Colonic mucosa (tissue), 4 donors: Measurements from ENCODE around the gene FBN3. TPM values are rescaled to one million over a fixed set of nuclear protein-coding genes. Genes with fewer than 3 reads are reported as not detected.

Experiments used
- DNase-seq: peaks from one replicate; pipeline ENCODE4 v3.0.0-alpha.2; 2020
- H3K27ac ChIP-seq: fragments of 200-600 bp; one replicate; pipeline ENCODE4 v1.8.0; 2021
- H3K27me3 ChIP-seq: fragments of 200-600 bp; one replicate; pipeline ENCODE4 v1.8.0; 2021
- H3K36me3 ChIP-seq: fragments of 200-600 bp; one replicate; pipeline ENCODE4 v1.8.0; 2021
- H3K4me1 ChIP-seq: fragments of 200-600 bp; one replicate; pipeline ENCODE4 v1.8.0; 2021; ENCODE audit warnings: mild to moderate bottlenecking
- H3K4me3 ChIP-seq: fragments of 200-600 bp; one replicate; pipeline ENCODE4 v1.8.0; 2021
- H3K9ac ChIP-seq, 2 donors: one replicate each; pipeline ENCODE4 v1.7.0; 2013; ENCODE audit warnings: control low read depth in 2 of 2, low read depth in 2 of 2, low read length in 2 of 2
- H3K9me3 ChIP-seq: fragments of 200-600 bp; one replicate; pipeline ENCODE4 v1.8.0; 2021
- CTCF ChIP-seq: fragments of 200-600 bp; IDR thresholded peaks from one replicate; pipeline ENCODE4 v1.8.0; 2022; ENCODE audit warnings: antibody characterized with exemption, mild to moderate bottlenecking
- intact Hi-C: fragments of 100-400 bp; cut with DNase I; formaldehyde crosslinking; loops from one replicate; pipeline ENCODE4 v1.14.1; 2022
- total RNA-seq, 2 donors: library from RNA; stranded (reverse); fragmentation: NEBNext Ultra II Directional in 1 of 2; extraction: Animal tissue kit (Norgen Biotek cat#: 25700) in 1 of 2; gene quantifications; one replicate each; pipeline ENCODE4 v1.2.1, GENCODE V29; 2021
- donor health status: healthy.
- donor health status: DM: no; HTN: no; CAD: no.
- donor health status: DM: no; HTN: no; CAD: no.

FBN3 gene
- total RNA-seq, 2 donors from 2014 or later = 0.05 TPM; not detected in 1

GRCh38 chr19:8129061-8129618 is 20.3 kb downstream of the FBN3 start:
- no peaks in the 10 kb centered on the region for H3K27me3 ChIP-seq
- no peak for DNase-seq
- intact Hi-C loops = no loop called here
- no peaks in the 10 kb centered on the region for H3K9me3 ChIP-seq
- H3K4me3 ChIP-seq = no peak overlapping the region
- no peak overlapping the region for H3K9ac ChIP-seq
- H3K4me1 ChIP-seq = no peaks in the 10 kb centered on the region
- no peak for TF ChIP-seq CTCF
- H3K27ac ChIP-seq = no peak overlapping the region
- H3K36me3 ChIP-seq = no peaks in the 10 kb centered on the region

- DNase-seq = no peak
- no peak overlapping the region for H3K9ac ChIP-seq
- intact Hi-C loops = no loop called here
- TF ChIP-seq CTCF = no peak
- no peak overlapping the region for H3K4me3 ChIP-seq
- no peaks in the 10 kb centered on the region for H3K9me3 ChIP-seq
- no peak overlapping the region for H3K27ac ChIP-seq
- H3K36me3 ChIP-seq = no peaks in the 10 kb centered on the region
- H3K4me1 ChIP-seq = no peaks in the 10 kb centered on the region
- H3K27me3 ChIP-seq = no peaks in the 10 kb centered on the region
Measured at GRCh38 chr19:8128551-8128950, 20.8 kb downstream of the FBN3 start.

GRCh38 chr19:8127311-8127710 is 22.1 kb downstream of the FBN3 start:
- Histone ChIP-seq H3K9ac (no peak overlapping the region), H3K9me3 (no peaks in the 10 kb centered on the region), H3K36me3 (no peaks in the 10 kb centered on the region), H3K4me3 (no peak overlapping the region), H3K27me3 (no peaks in the 10 kb centered on the region), H3K27ac (no peak overlapping the region), H3K4me1 (no peaks in the 10 kb centered on the region)
- DNase-seq = no peak
- intact Hi-C loops = no loop called here
- no peak for TF ChIP-seq CTCF

GRCh38 chr19:8126511-8126910 is 22.9 kb downstream of the FBN3 start:
- DNase-seq = no peak
- no peak for TF ChIP-seq CTCF
- Histone ChIP-seq H3K9ac (no peak overlapping the region), H3K4me1 (no peaks in the 10 kb centered on the region), H3K27ac (no peak overlapping the region), H3K27me3 (no peaks in the 10 kb centered on the region), H3K36me3 (no peaks in the 10 kb centered on the region), H3K4me3 (no peak overlapping the region), H3K9me3 (no peaks in the 10 kb centered on the region)
- intact Hi-C loops = no loop called here

- H3K27ac ChIP-seq = no peak overlapping the region
- no peak overlapping the region for H3K4me3 ChIP-seq
- intact Hi-C loops = no loop called here
- TF ChIP-seq CTCF = no peak
- H3K9ac ChIP-seq = no peak overlapping the region
- no peak for DNase-seq
- H3K36me3 ChIP-seq = no peaks in the 10 kb centered on the region
- no peaks in the 10 kb centered on the region for H3K9me3 ChIP-seq
- no peaks in the 10 kb centered on the region for H3K4me1 ChIP-seq
- H3K27me3 ChIP-seq = no peaks in the 10 kb centered on the region
Measured at GRCh38 chr19:8126008-8126407, 23.4 kb downstream of the FBN3 start.
